ENCODE results near the gene RNF112.

- TF ChIP-seq RFX5 (IDR thresholded peaks at IDR 0.05; ENCODE audit: low read depth, low read length), result no peak
- no peak for TF ChIP-seq NFYB (CRISPR knock-in tag; IDR thresholded peaks at IDR 0.05)
- no peak for TF ChIP-seq EP300 (IDR thresholded peaks at IDR 0.05; ENCODE audit: low read depth in 2 of 2, low read length in 2 of 2)
- no peak for TF ChIP-seq EP300 (CRISPR knock-in tag; IDR thresholded peaks at IDR 0.05; ENCODE audit: borderline replicate concordance)
- no peak for TF ChIP-seq SMC3 (IDR thresholded peaks at IDR 0.05; ENCODE audit: low read length)
- TF ChIP-seq, protein P1, sequence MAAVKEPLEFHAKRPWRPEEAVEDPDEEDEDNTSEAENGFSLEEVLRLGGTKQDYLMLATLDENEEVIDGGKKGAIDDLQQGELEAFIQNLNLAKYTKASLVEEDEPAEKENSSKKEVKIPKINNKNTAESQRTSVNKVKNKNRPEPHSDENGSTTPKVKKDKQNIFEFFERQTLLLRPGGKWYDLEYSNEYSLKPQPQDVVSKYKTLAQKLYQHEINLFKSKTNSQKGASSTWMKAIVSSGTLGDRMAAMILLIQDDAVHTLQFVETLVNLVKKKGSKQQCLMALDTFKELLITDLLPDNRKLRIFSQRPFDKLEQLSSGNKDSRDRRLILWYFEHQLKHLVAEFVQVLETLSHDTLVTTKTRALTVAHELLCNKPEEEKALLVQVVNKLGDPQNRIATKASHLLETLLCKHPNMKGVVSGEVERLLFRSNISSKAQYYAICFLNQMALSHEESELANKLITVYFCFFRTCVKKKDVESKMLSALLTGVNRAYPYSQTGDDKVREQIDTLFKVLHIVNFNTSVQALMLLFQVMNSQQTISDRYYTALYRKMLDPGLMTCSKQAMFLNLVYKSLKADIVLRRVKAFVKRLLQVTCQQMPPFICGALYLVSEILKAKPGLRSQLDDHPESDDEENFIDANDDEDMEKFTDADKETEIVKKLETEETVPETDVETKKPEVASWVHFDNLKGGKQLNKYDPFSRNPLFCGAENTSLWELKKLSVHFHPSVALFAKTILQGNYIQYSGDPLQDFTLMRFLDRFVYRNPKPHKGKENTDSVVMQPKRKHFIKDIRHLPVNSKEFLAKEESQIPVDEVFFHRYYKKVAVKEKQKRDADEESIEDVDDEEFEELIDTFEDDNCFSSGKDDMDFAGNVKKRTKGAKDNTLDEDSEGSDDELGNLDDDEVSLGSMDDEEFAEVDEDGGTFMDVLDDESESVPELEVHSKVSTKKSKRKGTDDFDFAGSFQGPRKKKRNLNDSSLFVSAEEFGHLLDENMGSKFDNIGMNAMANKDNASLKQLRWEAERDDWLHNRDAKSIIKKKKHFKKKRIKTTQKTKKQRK (IDR thresholded peaks at IDR 0.05; ENCODE audit: low read length), result no peak
- TF ChIP-seq REL (CRISPR knock-in tag; conservative IDR thresholded peaks at IDR 0.05), result no peak
- TF ChIP-seq, protein P2, sequence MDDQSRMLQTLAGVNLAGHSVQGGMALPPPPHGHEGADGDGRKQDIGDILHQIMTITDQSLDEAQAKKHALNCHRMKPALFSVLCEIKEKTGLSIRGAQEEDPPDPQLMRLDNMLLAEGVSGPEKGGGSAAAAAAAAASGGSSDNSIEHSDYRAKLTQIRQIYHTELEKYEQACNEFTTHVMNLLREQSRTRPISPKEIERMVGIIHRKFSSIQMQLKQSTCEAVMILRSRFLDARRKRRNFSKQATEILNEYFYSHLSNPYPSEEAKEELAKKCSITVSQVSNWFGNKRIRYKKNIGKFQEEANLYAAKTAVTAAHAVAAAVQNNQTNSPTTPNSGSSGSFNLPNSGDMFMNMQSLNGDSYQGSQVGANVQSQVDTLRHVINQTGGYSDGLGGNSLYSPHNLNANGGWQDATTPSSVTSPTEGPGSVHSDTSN (CRISPR knock-in tag; IDR thresholded peaks at IDR 0.05; ENCODE audit: borderline replicate concordance), result no peak
- TF ChIP-seq, protein P3, sequence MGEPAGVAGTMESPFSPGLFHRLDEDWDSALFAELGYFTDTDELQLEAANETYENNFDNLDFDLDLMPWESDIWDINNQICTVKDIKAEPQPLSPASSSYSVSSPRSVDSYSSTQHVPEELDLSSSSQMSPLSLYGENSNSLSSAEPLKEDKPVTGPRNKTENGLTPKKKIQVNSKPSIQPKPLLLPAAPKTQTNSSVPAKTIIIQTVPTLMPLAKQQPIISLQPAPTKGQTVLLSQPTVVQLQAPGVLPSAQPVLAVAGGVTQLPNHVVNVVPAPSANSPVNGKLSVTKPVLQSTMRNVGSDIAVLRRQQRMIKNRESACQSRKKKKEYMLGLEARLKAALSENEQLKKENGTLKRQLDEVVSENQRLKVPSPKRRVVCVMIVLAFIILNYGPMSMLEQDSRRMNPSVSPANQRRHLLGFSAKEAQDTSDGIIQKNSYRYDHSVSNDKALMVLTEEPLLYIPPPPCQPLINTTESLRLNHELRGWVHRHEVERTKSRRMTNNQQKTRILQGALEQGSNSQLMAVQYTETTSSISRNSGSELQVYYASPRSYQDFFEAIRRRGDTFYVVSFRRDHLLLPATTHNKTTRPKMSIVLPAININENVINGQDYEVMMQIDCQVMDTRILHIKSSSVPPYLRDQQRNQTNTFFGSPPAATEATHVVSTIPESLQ (CRISPR knock-in tag; conservative IDR thresholded peaks at IDR 0.05), result no peak
- no peak for TF ChIP-seq HNF1B (CRISPR knock-in tag; IDR thresholded peaks at IDR 0.05)
- TF ChIP-seq NONO (IDR thresholded peaks at IDR 0.05), result no peak
- no peak for TF ChIP-seq NONO (CRISPR knock-in tag; conservative IDR thresholded peaks at IDR 0.05)
- TF ChIP-seq ARNT (IDR thresholded peaks at IDR 0.05), result no peak
These were observed 3.3 kb upstream of the RNF112 start for GRCh38 chr17:19407601-19408345.

Data from HepG2 (cell line).